PC-9 (cell line): ENCODE results near the gene CLEC2B.

Experiments used
- EZH2 ChIP-seq: fragments of 200-600 bp; sonication (generic); IDR thresholded peaks from 2 replicates; pipeline ENCODE4 v1.8.0; 2017; ENCODE audit warnings: antibody characterized with exemption, low read depth
- TF ChIP-seq, protein P1 (sequence below): fragments of 200-600 bp; sonication (generic); conservative IDR thresholded peaks from 2 replicates; pipeline ENCODE4 v1.6.1; 2017; ENCODE audit warnings: mixed run types, antibody characterized with exemption, mild to moderate bottlenecking, moderate library complexity

DNA sequence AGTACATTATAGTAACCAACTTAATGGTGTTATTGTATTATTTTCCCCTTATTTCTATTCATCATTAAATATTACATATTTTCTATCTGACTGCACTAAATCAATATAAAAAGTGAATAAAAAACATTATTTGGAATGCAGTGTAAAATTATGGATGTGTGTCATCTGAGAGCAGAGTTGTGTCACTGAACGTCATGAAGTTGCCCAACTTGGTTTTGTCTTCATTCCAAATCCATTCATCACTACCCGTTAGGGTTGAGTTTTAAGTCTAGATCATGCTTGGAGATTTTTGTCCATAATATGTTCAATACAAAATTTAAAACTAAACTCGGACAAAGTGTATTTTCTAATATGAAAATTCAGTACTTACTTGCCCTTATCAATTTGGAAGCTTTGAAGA, 25.7 kb downstream of the CLEC2B start:
- TF ChIP-seq, protein P1, sequence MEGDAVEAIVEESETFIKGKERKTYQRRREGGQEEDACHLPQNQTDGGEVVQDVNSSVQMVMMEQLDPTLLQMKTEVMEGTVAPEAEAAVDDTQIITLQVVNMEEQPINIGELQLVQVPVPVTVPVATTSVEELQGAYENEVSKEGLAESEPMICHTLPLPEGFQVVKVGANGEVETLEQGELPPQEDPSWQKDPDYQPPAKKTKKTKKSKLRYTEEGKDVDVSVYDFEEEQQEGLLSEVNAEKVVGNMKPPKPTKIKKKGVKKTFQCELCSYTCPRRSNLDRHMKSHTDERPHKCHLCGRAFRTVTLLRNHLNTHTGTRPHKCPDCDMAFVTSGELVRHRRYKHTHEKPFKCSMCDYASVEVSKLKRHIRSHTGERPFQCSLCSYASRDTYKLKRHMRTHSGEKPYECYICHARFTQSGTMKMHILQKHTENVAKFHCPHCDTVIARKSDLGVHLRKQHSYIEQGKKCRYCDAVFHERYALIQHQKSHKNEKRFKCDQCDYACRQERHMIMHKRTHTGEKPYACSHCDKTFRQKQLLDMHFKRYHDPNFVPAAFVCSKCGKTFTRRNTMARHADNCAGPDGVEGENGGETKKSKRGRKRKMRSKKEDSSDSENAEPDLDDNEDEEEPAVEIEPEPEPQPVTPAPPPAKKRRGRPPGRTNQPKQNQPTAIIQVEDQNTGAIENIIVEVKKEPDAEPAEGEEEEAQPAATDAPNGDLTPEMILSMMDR, result no peak
- TF ChIP-seq EZH2, result no peak
